GM19463 (cell line): ENCODE data around the gene MMP10.

Experiments used
- ATAC-seq: cut with Tn5 transposase; IDR thresholded peaks from one replicate; pipeline ENCODE4 v1.9.1; 2021; ENCODE audit warnings: mild to moderate bottlenecking, moderate library complexity; ENCODE audit not compliant: unreplicated experiment

Gene MMP10

GRCh38 chr11:102780491-102780918 is at the start of gene MMP10:
Gene MMP10, minus strand, starts transcription at chr11:102780628. Its CDS starts 37 bp downstream, at chr11:102780591.
- no peak for ATAC-seq

- ATAC-seq = no peak
These were observed 49.0 kb upstream of the MMP10 start for GRCh38 chr11:102829316-102830000.

GRCh38 chr11:102824556-102824955 is 44.1 kb upstream of the MMP10 start:
- no peak for ATAC-seq

GRCh38 chr11:102819491-102819890 is 39.1 kb upstream of the MMP10 start:
- no peak for ATAC-seq

- ATAC-seq = no peak
These were observed 33.1 kb upstream of the MMP10 start for GRCh38 chr11:102813484-102813883.

GRCh38 chr11:102812188-102812587 is 31.8 kb upstream of the MMP10 start:
- ATAC-seq = no peak

GRCh38 chr11:102810950-102811660 is 30.7 kb upstream of the MMP10 start:
- no peak for ATAC-seq

GRCh38 chr11:102809971-102810370 is 29.5 kb upstream of the MMP10 start:
- no peak for ATAC-seq

- peak; percentile 51 for ATAC-seq
These were observed 27.5 kb upstream of the MMP10 start for GRCh38 chr11:102807921-102808320.

- ATAC-seq = no peak
These were observed 25.9 kb upstream of the MMP10 start for GRCh38 chr11:102806296-102806695.

GRCh38 chr11:102802341-102802740 is 21.9 kb upstream of the MMP10 start:
- ATAC-seq = no peak

- ATAC-seq = no peak
These were observed 20.3 kb upstream of the MMP10 start for GRCh38 chr11:102800767-102801166.

- no peak for ATAC-seq
These were observed 19.4 kb upstream of the MMP10 start for GRCh38 chr11:102799681-102800340.

GRCh38 chr11:102798012-102798746 is 17.8 kb upstream of the MMP10 start, which contains the start of gene MMP1:
Gene MMP1, minus strand, starts transcription at chr11:102798160. Its CDS starts 68 bp downstream, at chr11:102798092.
- ATAC-seq = no peak

GRCh38 chr11:102794382-102794781 is 14.0 kb upstream of the MMP10 start:
- peak; percentile 99 for ATAC-seq

GRCh38 chr11:102793677-102794290 is 13.4 kb upstream of the MMP10 start:
- ATAC-seq = no peak

- no peak for ATAC-seq
These were observed 12.2 kb upstream of the MMP10 start for GRCh38 chr11:102792604-102793003.

GRCh38 chr11:102791271-102792036 is 11.0 kb upstream of the MMP10 start:
- ATAC-seq = no peak

- no peak for ATAC-seq
These were observed 8.0 kb upstream of the MMP10 start for GRCh38 chr11:102788334-102788995.
